Posterior cingulate gyrus (tissue), 11 donors: ENCODE results near the gene AHRR.
A peak's percentile ranks its signal among the peaks of the same experiment; 100 is the strongest.

Experiments
- DNase-seq, 10 donors: peaks; one replicate each; pipeline versions ENCODE4 v3.0.0 to v3.0.0-alpha.2; 2020 to 2021; ENCODE audit warnings: mixed read lengths in 3 of 10
- intact Hi-C: fragments of 100-400 bp; cut with DNase I; formaldehyde crosslinking; loops from one replicate; pipeline ENCODE4 v1.15.1; 2023

AHRR gene

DNA sequence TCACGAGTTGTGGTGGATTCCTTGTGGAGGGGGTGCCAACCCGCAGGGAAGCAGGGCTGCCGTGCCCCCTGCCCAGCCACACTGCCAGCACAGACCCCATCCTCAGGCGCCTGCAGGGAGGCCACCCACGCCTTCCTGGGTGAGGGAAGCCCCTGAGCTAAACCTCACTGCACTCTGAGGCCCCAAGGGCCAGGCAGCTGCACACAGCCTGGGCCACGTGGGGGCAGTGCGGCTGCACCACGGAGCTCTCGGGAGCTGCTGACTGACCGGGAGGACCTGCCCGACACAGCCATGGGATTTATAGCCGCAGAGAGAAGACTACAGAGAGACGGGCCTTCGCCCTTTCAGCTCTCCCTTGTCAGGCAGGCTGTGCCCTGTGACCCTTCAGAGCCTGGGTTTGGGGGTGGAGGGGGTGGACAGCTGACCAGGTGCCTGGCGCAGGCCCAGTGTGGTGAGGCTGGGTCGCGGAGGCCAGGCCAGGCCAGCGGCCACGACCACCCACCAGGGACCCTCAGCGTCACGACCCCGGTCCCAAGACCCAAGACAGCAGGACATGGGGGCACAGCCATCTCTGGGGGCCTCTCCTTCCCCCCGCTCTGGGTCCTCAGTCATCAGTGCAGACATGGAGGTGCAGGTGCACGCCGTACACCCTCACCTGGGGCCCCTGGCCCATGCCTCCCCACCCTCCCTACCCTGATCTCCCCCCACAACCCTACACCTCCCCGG lies 4.3 kb upstream of the AHRR start:
- intact Hi-C loops = loop anchor here (5.0 to 10.0 kb wide), 2 partner anchors 110 to 588 kb away; no protein-coding TSS in a partner anchor
- DNase-seq = peak in 8 of 10 donors; percentile 45 to 95 (median 64)

- no peak for DNase-seq
- intact Hi-C loops = loop anchor here (5.0 to 10.0 kb wide), 2 partner anchors 109 to 586 kb away; no protein-coding TSS in a partner anchor
Observed at GRCh38 chr5:318341-318897, 3.1 kb upstream of the AHRR start.

DNA sequence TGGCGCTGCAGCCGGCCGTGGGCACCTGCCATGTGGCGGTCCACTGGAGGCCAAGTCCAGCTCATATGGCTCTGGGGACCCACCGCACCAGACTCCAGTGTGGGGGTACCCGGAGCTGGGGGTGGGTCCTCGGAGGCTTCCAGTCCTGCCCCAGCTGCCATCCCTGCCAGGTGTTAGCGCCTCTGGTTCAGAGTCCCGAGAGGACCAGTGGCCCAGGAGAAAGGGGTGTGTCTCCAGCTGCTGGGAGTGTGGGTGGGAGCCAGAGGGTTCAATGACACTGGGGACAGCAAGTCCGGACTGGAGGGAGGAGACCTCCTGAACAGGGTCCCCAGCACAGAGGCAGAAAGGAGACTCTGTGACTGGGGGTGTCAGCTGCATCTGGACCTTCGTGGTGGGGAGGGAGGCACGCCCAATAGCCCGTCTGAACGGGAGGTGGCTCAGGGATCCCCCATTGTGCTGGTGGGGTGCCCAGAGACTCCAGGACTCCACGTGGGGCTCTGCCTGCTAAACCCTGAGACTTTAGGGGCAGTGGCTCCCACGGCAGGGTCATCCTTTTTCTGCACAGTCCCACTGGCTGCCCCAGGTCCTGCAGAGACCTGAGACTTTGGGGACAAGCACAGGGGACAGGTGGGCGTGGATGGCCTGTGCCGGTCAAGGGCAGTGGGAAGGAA lies 2.4 kb upstream of the AHRR start:
- intact Hi-C loops = loop anchor here (5.0 to 10.0 kb wide), 2 partner anchors 108 to 586 kb away; no protein-coding TSS in a partner anchor
- no peak for DNase-seq

DNA sequence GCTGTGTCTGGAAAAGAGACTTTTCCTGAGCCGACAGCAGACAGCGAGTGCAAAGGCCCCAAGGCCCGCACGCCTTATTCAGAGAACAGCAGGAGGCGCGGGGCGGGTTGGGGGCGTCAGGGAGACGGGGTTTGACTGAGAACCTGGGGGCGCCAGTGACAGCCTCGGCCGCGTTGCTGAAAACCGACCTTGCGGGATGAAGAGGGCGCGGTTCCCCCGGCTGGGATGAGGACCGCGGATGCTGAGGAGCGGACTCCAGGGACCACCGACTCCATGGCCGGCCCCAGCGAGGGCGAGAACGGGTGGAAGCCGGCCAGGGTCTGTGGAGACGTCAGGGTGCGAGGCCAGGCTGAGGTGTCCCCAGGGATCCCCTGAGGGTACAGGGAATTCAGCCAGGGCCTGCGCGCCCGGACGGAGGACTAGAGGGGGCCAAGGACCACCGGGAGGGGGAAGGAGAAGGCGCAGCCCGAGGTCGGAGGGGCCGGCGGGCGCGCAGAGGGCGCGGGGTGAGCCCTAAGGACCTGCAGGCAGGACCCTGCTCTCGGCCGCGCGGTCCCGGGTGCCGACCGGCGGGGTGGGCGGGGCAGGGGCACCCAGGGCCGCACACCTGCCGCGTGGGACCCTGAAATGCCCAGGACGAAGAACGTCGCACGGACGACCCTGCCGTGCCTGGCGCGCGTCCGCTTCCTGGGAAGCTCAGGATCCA lies 837 bp upstream of the AHRR start:
- peak in 1 of 10 donors; percentile 79 for DNase-seq
- intact Hi-C loops = no loop called here

DNA sequence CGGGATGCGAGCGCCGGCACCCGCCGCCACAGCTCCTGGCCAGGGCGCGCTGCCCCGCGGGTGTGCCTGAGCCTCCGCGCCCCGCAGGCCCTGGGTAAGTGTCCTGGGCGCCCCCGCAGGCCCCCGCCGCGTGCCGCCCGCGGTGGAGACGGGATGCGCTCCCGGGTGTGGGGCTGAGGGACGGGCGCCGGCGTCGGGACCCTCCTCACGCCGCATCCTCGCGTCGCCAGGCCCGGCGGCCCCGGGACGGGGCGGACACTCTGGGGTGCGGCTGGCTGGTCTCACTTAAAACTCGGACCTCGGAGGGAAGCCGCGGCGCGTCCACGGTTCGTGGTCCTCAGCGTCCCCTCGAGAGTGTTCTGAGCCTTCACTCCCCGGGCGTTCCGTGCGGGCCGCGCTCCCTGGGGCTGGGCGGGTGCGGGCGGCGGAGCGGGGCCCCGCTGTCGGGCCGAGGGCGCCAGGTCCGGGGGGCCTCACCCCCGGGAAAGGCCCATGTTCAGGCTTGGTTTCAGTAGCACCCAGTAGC lies 275 bp downstream of the AHRR start:
- intact Hi-C loops = no loop called here
- no peak for DNase-seq

GRCh38 chr5:322281-322941 lies 897 bp downstream of the AHRR start:
- intact Hi-C loops = no loop called here
- DNase-seq = no peak

GRCh38 chr5:322942-323879 lies 1.7 kb downstream of the AHRR start:
- intact Hi-C loops = no loop called here
- no peak for DNase-seq

DNA sequence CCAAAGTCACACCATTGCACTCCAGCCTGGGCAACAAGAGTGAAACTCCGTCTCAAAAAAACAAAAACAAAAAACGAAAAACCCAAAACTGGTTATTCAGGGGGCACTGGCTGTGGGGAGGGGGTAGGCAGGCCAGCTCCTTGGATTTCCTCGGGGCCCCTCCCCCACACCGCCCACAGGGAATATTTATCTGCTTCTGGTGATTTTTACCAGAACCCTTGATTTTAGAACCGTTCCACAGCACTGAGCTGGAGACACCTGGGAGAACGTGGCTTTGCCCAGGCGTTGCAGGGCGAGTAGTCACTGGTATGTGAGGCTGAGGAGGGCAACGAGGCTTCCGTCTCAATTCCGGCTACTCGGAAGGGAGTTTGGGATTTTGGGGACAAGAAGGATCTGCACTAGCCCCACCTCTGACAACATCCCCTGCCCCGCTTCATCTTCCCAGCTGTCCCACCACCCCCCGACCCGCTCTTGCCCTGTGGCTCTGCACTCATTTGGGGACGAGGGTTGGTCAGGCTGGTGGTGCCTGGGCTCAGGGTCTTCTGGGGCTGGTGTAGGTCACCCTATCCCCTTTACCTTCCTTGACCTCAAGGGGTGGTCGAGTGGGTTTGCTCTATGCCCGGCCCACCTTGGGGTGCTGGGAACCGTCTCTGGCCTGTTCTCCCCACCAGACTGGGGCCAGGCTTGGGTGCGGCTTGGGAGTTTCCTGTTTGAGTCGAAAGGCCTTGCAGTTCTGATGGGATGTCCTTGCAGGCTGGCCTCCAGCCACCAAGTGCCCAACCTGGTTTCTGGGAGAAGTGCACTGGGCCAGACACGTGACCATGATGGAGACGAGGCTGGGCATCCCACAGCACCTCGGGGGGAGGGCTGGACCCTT lies 3.5 kb downstream of the AHRR start:
- peak in 1 of 10 donors; percentile 17 for DNase-seq
- intact Hi-C loops = no loop called here

GRCh38 chr5:326109-326508 lies 4.6 kb downstream of the AHRR start:
- no peak for DNase-seq
- intact Hi-C loops = no loop called here

- DNase-seq = no peak
Observed at GRCh38 chr5:329121-329735, 7.7 kb downstream of the AHRR start.

DNA sequence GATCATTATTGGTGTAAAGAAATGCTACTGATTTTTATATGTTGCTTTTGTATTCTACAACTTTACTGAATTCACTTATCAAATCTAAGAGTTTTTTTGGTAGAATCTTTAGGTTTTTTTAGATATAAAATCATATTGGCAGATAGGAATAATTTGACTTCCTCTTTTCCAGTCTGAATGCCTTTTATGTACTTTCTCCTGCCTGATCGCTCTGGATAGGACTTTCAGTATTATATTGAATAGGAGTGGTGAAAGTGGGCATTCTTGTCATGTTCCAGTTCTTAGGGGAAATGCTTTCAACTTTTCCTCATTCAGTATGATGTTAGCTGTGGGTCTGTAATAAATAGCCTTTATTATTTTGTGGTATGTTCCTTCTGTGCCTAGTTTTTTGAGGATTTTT lies 8.3 kb downstream of the AHRR start:
- no peak for DNase-seq

More at GRCh38 chr5:329121-329735, 7.7 kb downstream of the AHRR start:
- intact Hi-C loops = no loop called here

DNA sequence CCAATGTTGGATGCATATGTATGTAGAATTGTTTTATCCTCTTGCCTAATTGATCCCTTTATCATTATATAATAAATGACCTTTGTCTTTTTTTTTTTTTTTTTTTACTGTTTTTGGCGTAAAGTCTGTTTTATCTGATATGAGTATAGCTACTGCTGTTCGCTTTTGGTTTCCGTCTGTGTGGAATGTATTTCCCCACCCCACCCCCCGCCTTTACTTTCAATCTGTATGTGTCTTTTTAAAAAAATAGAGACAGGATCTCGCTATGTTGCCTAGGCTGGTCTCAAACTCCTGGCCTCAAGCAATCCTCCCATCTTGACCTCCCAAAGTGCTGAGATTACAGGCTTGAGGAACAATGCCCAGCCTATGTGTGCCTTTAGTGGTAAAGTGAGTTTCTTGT lies 11.3 kb downstream of the AHRR start:
- intact Hi-C loops = no loop called here
- DNase-seq = no peak

More for the DNA sequence above, 8.3 kb downstream of the AHRR start:
- intact Hi-C loops = no loop called here

DNA sequence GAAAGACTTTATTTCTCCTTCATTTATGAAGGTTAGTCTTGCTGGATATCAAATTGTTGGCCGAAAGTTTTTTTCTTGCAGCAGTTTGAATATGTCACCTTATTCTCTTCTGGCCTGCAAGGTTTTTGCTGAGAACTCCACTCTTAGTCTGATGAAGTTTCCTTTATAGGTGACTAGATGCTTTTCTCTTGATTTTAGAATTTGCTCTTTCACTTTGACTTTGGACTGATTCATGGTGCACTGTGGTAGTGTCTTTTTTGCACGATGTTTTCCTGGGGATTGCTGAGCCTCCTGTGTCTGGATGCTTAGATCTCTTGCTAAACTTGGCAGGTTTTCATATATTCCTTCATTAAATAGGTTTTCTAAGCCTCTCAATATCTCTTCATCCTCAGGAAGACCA lies 12.4 kb downstream of the AHRR start:
- DNase-seq = no peak
- intact Hi-C loops = no loop called here

- intact Hi-C loops = no loop called here
- DNase-seq = no peak
Observed at GRCh38 chr5:334903-335739, 13.6 kb downstream of the AHRR start.

GRCh38 chr5:335740-336038 lies 14.2 kb downstream of the AHRR start:
- no peak for DNase-seq
- intact Hi-C loops = no loop called here

DNA sequence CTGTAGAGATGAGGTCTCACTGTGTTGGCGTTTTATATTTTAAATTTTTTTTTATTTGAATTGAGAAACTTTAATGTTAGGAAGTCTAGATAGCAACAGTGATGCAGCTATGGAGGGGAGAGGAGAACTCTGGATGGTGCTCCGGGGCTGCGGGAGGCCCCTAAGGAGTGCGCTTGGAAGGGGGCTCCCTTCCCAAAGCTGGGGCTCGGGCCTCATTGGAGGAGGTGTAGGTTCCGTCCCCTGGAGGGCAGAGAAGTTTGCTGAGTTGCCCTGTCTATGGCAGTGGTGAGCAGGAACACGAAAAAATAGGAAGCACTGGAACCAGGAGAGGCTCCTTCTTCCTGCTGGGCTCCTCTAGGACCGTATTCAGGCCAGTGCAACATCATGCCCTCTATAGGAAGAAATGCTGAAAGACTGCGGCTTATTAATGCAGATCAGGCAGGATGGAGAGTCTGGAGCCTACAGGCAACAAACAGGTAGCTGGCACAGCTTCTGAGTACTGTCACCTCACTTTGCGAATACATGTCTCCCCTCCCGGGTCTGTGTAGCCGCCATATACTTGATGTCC lies 16.1 kb downstream of the AHRR start:
- no peak for DNase-seq
- intact Hi-C loops = no loop called here
